ENCODE data around the gene NLRP5.

DNA sequence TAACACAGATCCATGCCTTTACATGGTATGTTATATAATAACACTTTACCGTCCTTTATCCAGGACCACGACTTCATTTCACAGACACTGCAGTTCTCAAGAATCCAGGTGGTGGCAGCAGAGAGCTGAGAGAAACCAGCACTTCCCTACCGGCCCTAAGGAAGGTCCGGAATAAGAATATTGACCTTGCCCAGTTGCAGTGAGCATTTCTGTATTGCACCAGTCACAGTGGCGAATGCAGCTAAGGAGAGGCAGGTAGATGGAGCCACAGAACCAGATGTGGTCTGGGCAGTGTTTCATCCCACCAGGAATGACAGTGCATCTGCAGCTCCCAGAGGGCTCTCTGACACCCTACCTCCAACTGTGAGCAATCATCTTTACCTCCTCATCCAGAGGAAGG, 89.9 kb downstream of the NLRP5 start:
- TF ChIP-seq, protein P1, sequence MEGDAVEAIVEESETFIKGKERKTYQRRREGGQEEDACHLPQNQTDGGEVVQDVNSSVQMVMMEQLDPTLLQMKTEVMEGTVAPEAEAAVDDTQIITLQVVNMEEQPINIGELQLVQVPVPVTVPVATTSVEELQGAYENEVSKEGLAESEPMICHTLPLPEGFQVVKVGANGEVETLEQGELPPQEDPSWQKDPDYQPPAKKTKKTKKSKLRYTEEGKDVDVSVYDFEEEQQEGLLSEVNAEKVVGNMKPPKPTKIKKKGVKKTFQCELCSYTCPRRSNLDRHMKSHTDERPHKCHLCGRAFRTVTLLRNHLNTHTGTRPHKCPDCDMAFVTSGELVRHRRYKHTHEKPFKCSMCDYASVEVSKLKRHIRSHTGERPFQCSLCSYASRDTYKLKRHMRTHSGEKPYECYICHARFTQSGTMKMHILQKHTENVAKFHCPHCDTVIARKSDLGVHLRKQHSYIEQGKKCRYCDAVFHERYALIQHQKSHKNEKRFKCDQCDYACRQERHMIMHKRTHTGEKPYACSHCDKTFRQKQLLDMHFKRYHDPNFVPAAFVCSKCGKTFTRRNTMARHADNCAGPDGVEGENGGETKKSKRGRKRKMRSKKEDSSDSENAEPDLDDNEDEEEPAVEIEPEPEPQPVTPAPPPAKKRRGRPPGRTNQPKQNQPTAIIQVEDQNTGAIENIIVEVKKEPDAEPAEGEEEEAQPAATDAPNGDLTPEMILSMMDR (IDR thresholded peaks at IDR 0.05; ENCODE audit: low read depth, low read length): peak; percentile 96
- TF ChIP-seq EZH2phosphoT487 (IDR thresholded peaks at IDR 0.05; ENCODE audit: low read depth): no peak

Data from OCI-LY3 (cell line).